Ascending aorta (tissue), 2 donors: ENCODE measurements around the gene SLX4. TPM values are rescaled to one million over a fixed set of nuclear protein-coding genes. Genes with fewer than 3 reads are reported as not detected.

Experiments used
- DNase-seq, 2 donors: peaks; one replicate each; pipeline ENCODE4 v3.0.0-alpha.2; 2019; ENCODE audit warnings: low spot score in 2 of 2
- H3K27ac ChIP-seq, 2 donors: fragments of 200-600 bp; sonication (generic); one replicate each; pipeline ENCODE4 v1.5.1; 2016 to 2017; ENCODE audit warnings: mild to moderate bottlenecking in 1 of 2
- H3K27me3 ChIP-seq: fragments of 200-600 bp; sonication (generic); one replicate; pipeline ENCODE4 v1.5.1; 2017
- H3K36me3 ChIP-seq, 2 donors: fragments of 200-600 bp; sonication (generic); one replicate each; pipeline ENCODE4 v1.5.1; 2016
- H3K4me1 ChIP-seq, 2 donors: fragments of 200-600 bp; sonication (generic); one replicate each; pipeline ENCODE4 v1.5.1; 2016 to 2017; ENCODE audit warnings: mild to moderate bottlenecking in 1 of 2
- H3K4me3 ChIP-seq, 2 donors: fragments of 200-600 bp; sonication (generic); one replicate each; pipeline ENCODE4 v1.5.1; 2016 to 2017; ENCODE audit warnings: mild to moderate bottlenecking in 1 of 2
- H3K9me3 ChIP-seq, 2 donors: fragments of 200-600 bp; sonication (generic); one replicate each; pipeline ENCODE4 v1.5.1; 2016
- intact Hi-C: fragments of 100-400 bp; cut with DNase I; formaldehyde crosslinking; loops from one replicate; pipeline ENCODE4 v1.15.1; 2023
- total RNA-seq: library from RNA; depleted of rRNA; stranded (reverse); fragments of >200 nt; gene quantifications from one replicate; pipeline ENCODE4 v1.1.0, GENCODE V29; 2016
- TF ChIP-seq, protein P1 (sequence below), 3 experiments: fragments of 200-600 bp in 2 of 3; fragments of 450-650 bp in 1 of 3; sonication (generic) in 2 of 3; IDR thresholded peaks; one replicate each; pipeline ENCODE4 v1.5.1; 2016 to 2019; ENCODE audit warnings: antibody characterized with exemption in 3 of 3, mild to moderate bottlenecking in 1 of 3, moderate library complexity in 1 of 3

The SLX4 gene
- total RNA-seq, 1 donor from 2014 or later = 3.4 TPM

DNA sequence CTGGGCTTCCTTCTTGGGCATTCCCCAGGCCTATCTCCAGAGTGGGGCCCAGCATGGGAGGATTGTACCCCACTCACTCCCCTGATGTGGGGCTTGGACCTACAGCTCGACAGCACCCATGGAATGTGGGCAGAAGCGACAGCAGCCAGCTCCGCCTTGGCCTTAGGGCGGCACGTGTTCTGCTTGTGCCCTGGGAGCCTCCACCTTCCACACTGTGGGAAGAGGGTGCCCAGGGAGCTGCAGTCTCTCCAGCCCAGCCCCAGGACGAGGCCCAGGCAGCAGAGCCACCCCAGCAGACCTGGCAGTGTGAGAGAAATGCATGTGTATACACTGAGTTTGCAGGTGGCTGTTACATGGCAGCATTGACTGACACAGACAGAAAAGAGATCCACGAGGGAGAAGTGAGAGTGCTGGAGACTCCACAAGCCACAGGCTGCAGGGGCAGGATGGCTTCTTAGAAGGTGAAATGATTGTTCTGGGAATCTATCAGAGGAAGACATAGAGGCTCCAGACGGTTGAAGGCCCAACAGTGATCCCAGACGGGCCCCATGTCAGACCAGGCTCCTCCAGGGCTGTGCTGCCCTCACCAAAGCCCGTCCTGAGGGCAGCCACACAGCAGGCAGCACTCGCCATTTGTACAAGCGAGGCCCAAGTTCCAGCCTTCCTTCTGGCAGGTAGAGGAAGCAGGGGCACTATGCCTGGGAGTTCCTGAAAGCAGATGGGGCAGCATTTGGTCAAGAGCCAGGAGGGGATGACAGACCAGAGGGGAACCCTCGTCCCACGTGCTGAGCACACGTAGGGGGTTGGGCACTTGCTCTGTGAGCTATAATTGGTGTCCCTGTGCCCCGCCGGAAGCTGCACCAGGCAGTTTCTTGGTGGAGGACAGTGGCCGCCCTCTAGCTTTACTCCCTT is 40.3 kb upstream of the SLX4 start:
- intact Hi-C loops = no loop called here
- Histone ChIP-seq H3K4me3 (no peak overlapping the region), H3K9me3 (no peaks in the 10 kb centered on the region), H3K27me3 (no peaks in the 10 kb centered on the region), H3K27ac (no peak overlapping the region), H3K4me1 (no peaks in the 10 kb centered on the region), H3K36me3 (peaks cover 24 to 29% of the 10 kb centered on the region in 2 donors)
- TF ChIP-seq, protein P1, sequence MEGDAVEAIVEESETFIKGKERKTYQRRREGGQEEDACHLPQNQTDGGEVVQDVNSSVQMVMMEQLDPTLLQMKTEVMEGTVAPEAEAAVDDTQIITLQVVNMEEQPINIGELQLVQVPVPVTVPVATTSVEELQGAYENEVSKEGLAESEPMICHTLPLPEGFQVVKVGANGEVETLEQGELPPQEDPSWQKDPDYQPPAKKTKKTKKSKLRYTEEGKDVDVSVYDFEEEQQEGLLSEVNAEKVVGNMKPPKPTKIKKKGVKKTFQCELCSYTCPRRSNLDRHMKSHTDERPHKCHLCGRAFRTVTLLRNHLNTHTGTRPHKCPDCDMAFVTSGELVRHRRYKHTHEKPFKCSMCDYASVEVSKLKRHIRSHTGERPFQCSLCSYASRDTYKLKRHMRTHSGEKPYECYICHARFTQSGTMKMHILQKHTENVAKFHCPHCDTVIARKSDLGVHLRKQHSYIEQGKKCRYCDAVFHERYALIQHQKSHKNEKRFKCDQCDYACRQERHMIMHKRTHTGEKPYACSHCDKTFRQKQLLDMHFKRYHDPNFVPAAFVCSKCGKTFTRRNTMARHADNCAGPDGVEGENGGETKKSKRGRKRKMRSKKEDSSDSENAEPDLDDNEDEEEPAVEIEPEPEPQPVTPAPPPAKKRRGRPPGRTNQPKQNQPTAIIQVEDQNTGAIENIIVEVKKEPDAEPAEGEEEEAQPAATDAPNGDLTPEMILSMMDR (IDR thresholded peaks at IDR 0.05) = no peak
- DNase-seq = peak in 1 of 2 donors; percentile 59

DNA sequence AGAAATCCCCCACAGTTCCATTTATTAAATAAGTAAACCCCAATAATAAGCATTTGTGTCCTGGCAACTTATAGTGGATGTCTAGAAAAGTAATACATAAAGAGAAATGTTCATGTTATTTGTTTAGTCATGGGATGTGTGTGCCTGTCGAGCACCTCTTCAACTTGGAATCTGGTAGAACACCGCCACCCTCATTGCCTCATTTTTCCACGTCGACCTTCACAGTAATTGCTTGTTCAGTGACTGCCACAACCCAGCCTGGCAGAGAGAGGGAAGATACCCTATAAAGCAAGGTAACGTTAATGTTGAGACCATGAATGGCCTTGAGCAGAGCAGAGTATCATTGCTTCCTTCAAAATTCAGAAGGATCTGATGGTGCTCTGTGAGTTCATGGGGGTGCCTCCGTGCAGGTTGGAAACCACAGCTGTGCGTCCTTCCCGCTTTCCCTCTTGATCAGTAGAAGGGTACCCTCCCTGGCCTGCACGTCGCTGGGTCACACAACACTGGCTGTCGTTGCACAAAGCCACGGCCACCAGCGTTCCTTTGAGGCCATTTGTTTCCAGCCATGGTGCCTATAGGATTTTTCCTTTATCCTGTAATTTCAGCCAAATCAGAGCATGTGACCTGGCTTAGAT is 39.3 kb upstream of the SLX4 start:
- Histone ChIP-seq H3K9me3 (no peaks in the 10 kb centered on the region), H3K27ac (no peak overlapping the region), H3K36me3 (peaks cover 16 to 19% of the 10 kb centered on the region in 2 donors), H3K27me3 (no peaks in the 10 kb centered on the region), H3K4me3 (no peak overlapping the region), H3K4me1 (no peaks in the 10 kb centered on the region)
- TF ChIP-seq, protein P1 (IDR thresholded peaks at IDR 0.05) = no peak
- DNase-seq = peak in 1 of 2 donors; percentile 43
- intact Hi-C loops = no loop called here

DNA sequence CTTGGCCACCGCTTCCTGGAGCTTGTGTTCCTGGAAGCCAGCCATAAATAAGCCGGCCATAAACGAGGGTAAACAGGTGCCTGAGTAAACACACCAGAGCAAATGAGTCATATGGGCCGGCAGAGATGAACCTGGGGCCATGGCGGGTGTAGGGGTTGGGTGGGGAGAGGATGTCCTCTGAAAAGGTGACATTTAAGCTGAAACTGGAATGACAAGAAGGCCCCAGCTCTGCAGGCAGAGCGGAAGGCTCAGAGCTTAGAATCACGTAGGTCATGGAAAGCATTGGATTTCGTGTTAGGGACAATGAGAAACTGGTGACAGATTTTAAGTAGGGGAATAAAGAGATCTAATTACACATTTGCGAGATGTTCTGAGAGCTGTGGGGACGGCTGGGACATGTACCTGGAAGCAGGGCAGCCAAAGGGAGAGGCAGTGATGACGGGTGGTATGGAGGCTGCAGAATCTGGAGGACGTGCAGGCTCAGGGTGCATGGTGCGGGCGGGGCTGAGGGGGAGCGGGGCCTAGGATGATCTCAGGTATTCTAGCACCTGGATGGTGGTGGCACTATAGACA is 35.0 kb upstream of the SLX4 start:
- no peaks in the 10 kb centered on the region for H3K9me3 ChIP-seq
- DNase-seq = peak in 1 of 2 donors; percentile 54
- peaks cover 9 to 22% of the 10 kb centered on the region in 2 donors for H3K36me3 ChIP-seq
- no peaks in the 10 kb centered on the region for H3K27me3 ChIP-seq
- intact Hi-C loops = no loop called here
- H3K4me3 ChIP-seq = no peak overlapping the region
- no peak overlapping the region for H3K27ac ChIP-seq
- TF ChIP-seq, protein P1 (IDR thresholded peaks at IDR 0.05) = no peak
- H3K4me1 ChIP-seq = no peaks in the 10 kb centered on the region

DNA sequence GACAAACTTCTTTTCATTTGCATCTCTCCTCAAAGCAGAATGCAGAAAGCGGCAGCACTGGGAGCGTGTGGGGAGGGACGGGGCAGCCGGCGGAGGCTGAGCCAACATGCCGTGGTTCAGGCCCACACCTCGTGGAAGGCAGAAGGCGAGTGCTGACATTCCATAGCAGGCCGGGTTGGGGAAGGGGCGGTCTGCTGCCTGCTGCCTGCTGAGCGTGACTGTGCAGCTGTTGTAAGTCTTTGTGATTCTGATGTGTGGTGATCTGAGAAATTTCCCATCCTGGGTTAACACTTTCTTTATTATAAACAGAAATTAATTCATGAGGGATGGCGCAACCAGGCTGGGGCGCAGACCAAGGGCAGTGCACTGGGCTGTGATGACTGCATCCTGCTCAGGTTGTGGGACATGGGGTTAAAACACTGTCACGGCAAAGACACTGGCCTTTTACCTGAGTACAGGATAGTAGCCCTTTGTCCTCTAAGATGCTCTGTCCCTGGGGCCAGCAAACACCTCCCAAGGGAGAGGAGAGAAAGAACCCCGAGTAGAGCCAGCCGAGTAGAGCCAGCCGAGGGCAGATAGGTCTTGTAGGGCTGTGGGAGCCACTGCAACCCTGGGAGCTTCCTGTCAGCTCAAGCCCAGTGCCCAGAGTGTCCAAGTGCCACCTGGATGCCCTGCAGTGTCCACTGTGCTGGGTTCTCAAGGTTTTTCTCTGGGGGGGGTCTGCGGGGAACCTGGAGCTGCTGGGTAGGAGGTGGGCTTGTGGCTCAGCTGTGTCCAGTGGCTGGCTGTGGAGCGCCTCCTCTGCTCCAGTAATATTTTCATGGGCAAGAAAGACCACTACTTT is 34.3 kb upstream of the SLX4 start:
- DNase-seq = peak in 1 of 2 donors; percentile 42

More for the DNA sequence above, 34.3 kb upstream of the SLX4 start:
- Histone ChIP-seq H3K27ac (no peak overlapping the region), H3K27me3 (no peaks in the 10 kb centered on the region), H3K36me3 (peaks cover 11 to 22% of the 10 kb centered on the region in 2 donors), H3K4me1 (no peaks in the 10 kb centered on the region), H3K9me3 (no peaks in the 10 kb centered on the region), H3K4me3 (no peak overlapping the region)
- TF ChIP-seq, protein P1 (IDR thresholded peaks at IDR 0.05) = no peak
- intact Hi-C loops = no loop called here
